SK-N-MC (cell line): ENCODE results near the gene MACROD2.

Experiments
- DNase-seq: peaks from one replicate; pipeline ENCODE4 v3.0.0-alpha.2; 2011; ENCODE audit warnings: low read depth, low spot score
- H3K27ac ChIP-seq: fragments of 200-600 bp; sonication (generic); 2 replicates; pipeline ENCODE4 v1.5.1; 2016; ENCODE audit warnings: mixed run types
- H3K36me3 ChIP-seq: fragments of 200-600 bp; sonication (generic); 2 replicates; pipeline ENCODE4 v1.6.1; 2017; ENCODE audit warnings: antibody characterized with exemption, low read length, mixed read lengths; ENCODE audit not compliant: insufficient read depth
- H3K4me3 ChIP-seq: fragments of 200-600 bp; sonication (generic); 2 replicates; pipeline ENCODE4 v1.5.1; 2016
- H3K9ac ChIP-seq: fragments of 200-600 bp; sonication (generic); 2 replicates; pipeline ENCODE4 v1.8.0; 2017; ENCODE audit warnings: mixed run types, mixed read lengths; ENCODE audit not compliant: insufficient read length
- H3K9me3 ChIP-seq: fragments of 200-600 bp; sonication (generic); 2 replicates; pipeline ENCODE4 v1.6.1; 2017; ENCODE audit warnings: low read depth, mild to moderate bottlenecking, antibody characterized with exemption, low read length, moderate library complexity, mixed read lengths
- EZH2 ChIP-seq: fragments of 200-600 bp; sonication (generic); IDR thresholded peaks from one replicate; pipeline ENCODE4 v1.6.1; 2017; ENCODE audit warnings: antibody characterized with exemption
- FOXP2 ChIP-seq: optimal IDR thresholded peaks from 2 replicates; pipeline ENCODE3; 2011; ENCODE audit warnings: mild to moderate bottlenecking, moderate library complexity; ENCODE audit not compliant: insufficient read depth; ENCODE audit errors: extremely low read length, control extremely low read depth
- POLR2AphosphoS5 ChIP-seq: IDR thresholded peaks from 2 replicates; pipeline ENCODE4 v1.6.1; 2012; ENCODE audit warnings: mild to moderate bottlenecking, low read depth, low read length, borderline replicate concordance

MACROD2 gene

GRCh38 chr20:14413835-14414234, 418.5 kb downstream of the MACROD2 start:
- H3K36me3 ChIP-seq: no peaks in the 10 kb centered on the region
- H3K9ac ChIP-seq: no peak overlapping the region
- no peak for DNase-seq
- TF ChIP-seq EZH2 (no peak), FOXP2 (no peak), POLR2AphosphoS5 (no peak)
- H3K9me3 ChIP-seq: no peaks in the 10 kb centered on the region
- H3K4me3 ChIP-seq: no peak overlapping the region
- no peak overlapping the region for H3K27ac ChIP-seq

GRCh38 chr20:14414560-14414959, 419.2 kb downstream of the MACROD2 start:
- Histone ChIP-seq H3K9ac (no peak overlapping the region), H3K4me3 (no peak overlapping the region), H3K9me3 (no peaks in the 10 kb centered on the region), H3K36me3 (no peaks in the 10 kb centered on the region), H3K27ac (no peak overlapping the region)
- TF ChIP-seq EZH2 (no peak), FOXP2 (no peak), POLR2AphosphoS5 (no peak)
- DNase-seq: no peak

GRCh38 chr20:14415467-14415866, 420.2 kb downstream of the MACROD2 start:
- DNase-seq: no peak
- Histone ChIP-seq H3K9ac (peak overlapping the region; percentile 14), H3K9me3 (no peaks in the 10 kb centered on the region), H3K27ac (peak overlapping the region; percentile 46; the same call in 1 of the 2 replicates), H3K36me3 (no peaks in the 10 kb centered on the region), H3K4me3 (peak overlapping the region; percentile 17; the same call in 1 of the 2 replicates)
- no peak for TF ChIP-seq EZH2
- no peak for TF ChIP-seq POLR2AphosphoS5
- TF ChIP-seq FOXP2: no peak

- H3K36me3 ChIP-seq: no peaks in the 10 kb centered on the region
- no peak overlapping the region for H3K9ac ChIP-seq
- no peak overlapping the region for H3K4me3 ChIP-seq
- no peak for TF ChIP-seq POLR2AphosphoS5
- TF ChIP-seq FOXP2: no peak
- TF ChIP-seq EZH2: no peak
- H3K27ac ChIP-seq: no peak overlapping the region; the same call in 1 of the 2 replicates
- no peak for DNase-seq
- no peaks in the 10 kb centered on the region for H3K9me3 ChIP-seq
These were observed 423.1 kb downstream of the MACROD2 start for GRCh38 chr20:14418376-14418775.

GRCh38 chr20:14422892-14423291, 427.6 kb downstream of the MACROD2 start:
- H3K9ac ChIP-seq: no peak overlapping the region
- no peak overlapping the region for H3K27ac ChIP-seq
- TF ChIP-seq POLR2AphosphoS5 (no peak), EZH2 (no peak), FOXP2 (no peak)
- no peak overlapping the region for H3K4me3 ChIP-seq
- H3K36me3 ChIP-seq: no peaks in the 10 kb centered on the region
- H3K9me3 ChIP-seq: no peaks in the 10 kb centered on the region
- no peak for DNase-seq

GRCh38 chr20:14431568-14431967, 436.3 kb downstream of the MACROD2 start:
- no peaks in the 10 kb centered on the region for H3K36me3 ChIP-seq
- no peak overlapping the region for H3K4me3 ChIP-seq
- TF ChIP-seq FOXP2 (no peak), POLR2AphosphoS5 (no peak), EZH2 (no peak)
- no peak overlapping the region for H3K27ac ChIP-seq
- DNase-seq: no peak
- H3K9ac ChIP-seq: no peak overlapping the region
- no peaks in the 10 kb centered on the region for H3K9me3 ChIP-seq

GRCh38 chr20:14432085-14432484, 436.8 kb downstream of the MACROD2 start:
- Histone ChIP-seq H3K9ac (no peak overlapping the region), H3K36me3 (no peaks in the 10 kb centered on the region), H3K4me3 (no peak overlapping the region), H3K9me3 (no peaks in the 10 kb centered on the region), H3K27ac (no peak overlapping the region)
- no peak for DNase-seq
- TF ChIP-seq FOXP2: no peak
- no peak for TF ChIP-seq EZH2
- no peak for TF ChIP-seq POLR2AphosphoS5

- no peak overlapping the region for H3K27ac ChIP-seq
- no peak for TF ChIP-seq EZH2
- no peak for TF ChIP-seq FOXP2
- no peak for TF ChIP-seq POLR2AphosphoS5
- no peaks in the 10 kb centered on the region for H3K9me3 ChIP-seq
- H3K4me3 ChIP-seq: no peak overlapping the region
- H3K9ac ChIP-seq: no peak overlapping the region
- no peaks in the 10 kb centered on the region for H3K36me3 ChIP-seq
- DNase-seq: no peak
These were observed 437.3 kb downstream of the MACROD2 start for GRCh38 chr20:14432597-14432996.

- no peak for TF ChIP-seq FOXP2
- TF ChIP-seq POLR2AphosphoS5: no peak
- TF ChIP-seq EZH2: no peak
- Histone ChIP-seq H3K9ac (no peak overlapping the region), H3K36me3 (no peaks in the 10 kb centered on the region), H3K27ac (no peak overlapping the region), H3K9me3 (0 out of 2 replicates have a peak, but pooled peaks cover 11% of the 10 kb centered on the region), H3K4me3 (no peak overlapping the region)
- no peak for DNase-seq
These were observed 439.2 kb downstream of the MACROD2 start for GRCh38 chr20:14434384-14435136.
